Right lung (tissue), 5 donors: ENCODE data around the gene YDJC. TPM values are rescaled to one million over a fixed set of nuclear protein-coding genes. Genes with fewer than 3 reads are reported as not detected.
"Not testable (repeated sequence)": the region's sequence is repeated elsewhere in the genome, so short reads cannot be mapped to it uniquely, and the experiment has no call there.

ENCODE experiments used
- DNase-seq, 2 donors: peaks; one replicate each; pipeline ENCODE4 v3.0.0-alpha.2; 2013
- polyA plus RNA-seq, 5 donors: library from polyadenylated mRNA; unstranded; fragments of 120-200 nt; gene quantifications; one replicate each; pipeline versions ENCODE4 v1.2.1 to v1.2.3, GENCODE V29; 2013; ENCODE audit warnings: inconsistent platforms in 1 of 5, low replicate concordance in 1 of 5; ENCODE audit not compliant: insufficient read length in 5 of 5, insufficient read depth in 1 of 5

The YDJC gene
- polyA plus RNA-seq, 5 donors = 6.6 to 14.0 (median 8.9) TPM

DNA sequence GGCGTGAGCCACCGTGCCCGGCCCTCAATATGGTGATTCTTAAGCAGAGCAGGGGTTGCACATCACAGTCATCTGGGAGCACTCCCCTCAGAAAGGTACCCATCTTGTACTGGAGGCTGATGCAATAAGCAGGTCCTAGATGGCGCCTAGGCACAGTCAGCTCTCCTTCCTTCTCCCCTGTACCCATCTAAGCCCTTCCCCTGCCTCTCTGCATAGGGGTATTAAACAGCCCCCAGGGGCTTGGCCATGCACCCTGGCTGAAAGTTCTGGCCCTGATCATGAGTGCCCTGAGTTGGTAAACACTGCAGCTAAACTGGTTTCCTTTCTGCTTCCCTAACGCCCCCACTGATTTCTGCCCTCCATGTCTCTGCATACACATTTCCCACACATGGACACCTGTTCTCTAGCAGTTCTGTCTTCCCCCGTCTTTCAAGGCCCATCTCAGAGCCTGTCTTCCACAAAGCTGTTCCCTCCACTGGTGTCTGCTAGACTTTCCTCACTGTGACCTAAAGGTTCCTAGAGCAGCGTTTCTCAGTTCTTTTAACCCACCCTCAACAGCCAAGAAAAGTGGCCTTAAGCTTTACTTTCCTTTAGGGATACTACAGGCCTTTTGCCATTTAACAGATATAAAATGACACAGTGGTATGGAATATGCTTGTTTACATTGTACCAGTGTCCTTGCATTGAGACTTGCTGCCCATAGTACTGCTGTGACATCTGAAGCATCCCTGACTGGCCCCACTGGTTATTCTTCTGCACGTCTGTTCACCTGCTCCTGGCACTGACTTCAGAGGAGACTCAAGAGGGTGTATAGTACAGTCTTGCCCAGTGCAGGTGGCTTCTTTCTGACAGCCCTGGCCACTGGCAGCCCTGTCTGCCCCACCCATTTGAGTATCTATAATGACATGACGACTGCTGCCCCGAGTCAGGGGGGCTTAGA, 46.8 kb downstream of the YDJC start:
- no peak for DNase-seq

DNA sequence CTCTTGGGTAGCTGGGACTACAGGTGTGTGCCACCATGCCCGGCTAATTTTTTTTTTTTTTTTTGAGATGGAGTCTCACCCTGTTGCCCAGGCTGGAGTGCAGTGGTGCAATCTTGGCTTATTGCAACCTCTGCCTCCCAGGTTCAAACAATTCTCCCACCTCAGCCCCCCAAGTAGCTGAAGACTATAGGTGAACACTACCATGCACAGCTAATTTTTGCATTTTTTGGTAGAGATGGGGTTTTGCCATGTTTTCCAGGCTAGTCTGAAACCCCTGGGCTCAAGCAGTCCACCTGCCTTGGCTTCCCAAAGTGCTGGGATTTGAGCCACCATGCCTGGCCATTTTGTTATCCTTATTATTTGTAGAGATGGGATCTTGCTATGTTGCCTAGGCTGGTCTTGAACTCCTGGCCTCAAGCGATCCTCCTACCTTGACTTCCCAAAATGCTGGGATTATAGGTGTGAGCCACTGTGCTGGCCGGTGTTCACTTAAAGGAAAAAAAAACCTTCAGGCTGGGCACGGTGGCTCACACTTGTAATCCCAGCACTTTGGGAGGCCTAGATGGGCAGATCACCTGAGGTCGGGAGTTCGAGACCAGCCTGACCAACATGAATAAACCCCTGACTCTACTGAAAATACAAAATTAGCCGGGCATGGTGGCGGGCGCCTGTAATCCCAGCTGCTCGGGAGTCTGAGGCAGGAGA, 48.7 kb downstream of the YDJC start:
- DNase-seq = not testable (repeated sequence)

DNA sequence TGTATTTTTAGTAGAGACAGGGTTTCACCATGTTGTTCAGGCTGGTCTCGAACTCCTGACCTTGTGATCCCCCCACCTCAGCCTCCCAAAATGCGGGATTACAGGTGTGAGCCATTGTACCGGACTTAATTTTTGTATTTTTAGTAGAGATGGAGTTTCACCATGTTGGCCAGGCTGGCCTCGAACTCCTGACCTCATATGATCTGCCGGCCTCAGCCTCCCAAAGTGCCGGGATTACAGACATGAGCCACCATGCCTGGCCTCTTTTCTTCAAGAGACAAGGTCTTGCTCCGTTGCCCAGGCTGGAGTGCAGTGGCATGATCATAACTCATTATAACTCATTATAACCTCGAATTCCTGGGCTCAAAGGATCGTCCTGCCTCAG, 49.2 kb downstream of the YDJC start:
- DNase-seq = not testable (repeated sequence)

DNA sequence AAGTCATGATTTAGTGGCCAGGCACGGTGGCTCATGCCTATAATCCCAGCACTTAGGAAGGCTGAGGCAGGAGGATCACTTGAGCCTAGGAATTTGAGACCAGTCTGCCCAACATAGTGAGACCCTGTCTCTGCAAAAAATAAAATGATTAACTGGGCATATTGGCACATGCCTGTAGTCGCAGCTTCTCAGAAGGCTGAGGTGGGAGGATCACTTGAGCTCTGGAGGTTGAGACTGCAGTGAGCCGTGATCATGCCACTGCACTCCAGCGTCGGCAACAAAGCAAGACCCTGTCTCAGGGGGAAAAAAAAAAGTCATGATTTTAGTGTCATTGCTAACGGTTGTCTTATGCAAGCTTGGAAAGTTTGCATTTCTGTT, 50.4 kb downstream of the YDJC start:
- DNase-seq = no peak

Other genes starting within 250 kb of the YDJC start
- under 1 TPM in 1 of 5 donors, not detected in 4; 0.03 TPM for gene RIMBP3B, start 246.3 kb downstream of the YDJC start, polyA plus RNA-seq
- 1 to 10 TPM; 5.6 to 8.4 (median 6.7) TPM for gene HIC2, start 212.7 kb downstream of the YDJC start, polyA plus RNA-seq
- 1 to 10 TPM; 1.2 to 3.0 (median 1.9) TPM for gene TMEM191C, start 162.6 kb downstream of the YDJC start, polyA plus RNA-seq
- under 1 TPM in 4 of 5 donors, not detected in 1; 0.09 to 0.27 (median 0.24) TPM for gene RIMBP3C, start 78.6 kb downstream of the YDJC start, polyA plus RNA-seq
- 10 to 100 TPM; 41.3 to 52.8 (median 47.5) TPM for gene UBE2L3, start 62.3 kb downstream of the YDJC start, polyA plus RNA-seq
- 1 to 10 TPM in 4 of 5 donors, under 1 TPM in 1; 0.90 to 1.6 (median 1.3) TPM for gene CCDC116, start 2.7 kb upstream of the YDJC start, polyA plus RNA-seq
- gene SDF2L1, start 12.3 kb upstream of the YDJC start, polyA plus RNA-seq = 10 to 100 TPM; 11.5 to 32.0 (median 13.2) TPM
- gene PPIL2, start 36.0 kb upstream of the YDJC start, polyA plus RNA-seq = 10 to 100 TPM; 33.3 to 41.6 (median 38.3) TPM
- gene YPEL1, start 105.8 kb upstream of the YDJC start, polyA plus RNA-seq = 10 to 100 TPM; 15.2 to 20.1 (median 19.4) TPM
- gene MAPK1, start 237.6 kb upstream of the YDJC start, polyA plus RNA-seq = 100 to 1,000 TPM in 3 of 5 donors, 10 to 100 TPM in 2; 86.8 to 113 (median 105) TPM